Measurements from ENCODE around the gene HASPIN. TPM values are rescaled to one million over a fixed set of nuclear protein-coding genes. Genes with fewer than 3 reads are reported as not detected.

The HASPIN gene
- total RNA-seq (ENCODE audit: low replicate concordance): 5.2 and 13.1 TPM in 2 replicates
- long read RNA-seq, partial matches to known transcripts: 0 of 2 reads
- long read RNA-seq, other reads (novel, unspliced or antisense): 0 of 2 reads

DNA sequence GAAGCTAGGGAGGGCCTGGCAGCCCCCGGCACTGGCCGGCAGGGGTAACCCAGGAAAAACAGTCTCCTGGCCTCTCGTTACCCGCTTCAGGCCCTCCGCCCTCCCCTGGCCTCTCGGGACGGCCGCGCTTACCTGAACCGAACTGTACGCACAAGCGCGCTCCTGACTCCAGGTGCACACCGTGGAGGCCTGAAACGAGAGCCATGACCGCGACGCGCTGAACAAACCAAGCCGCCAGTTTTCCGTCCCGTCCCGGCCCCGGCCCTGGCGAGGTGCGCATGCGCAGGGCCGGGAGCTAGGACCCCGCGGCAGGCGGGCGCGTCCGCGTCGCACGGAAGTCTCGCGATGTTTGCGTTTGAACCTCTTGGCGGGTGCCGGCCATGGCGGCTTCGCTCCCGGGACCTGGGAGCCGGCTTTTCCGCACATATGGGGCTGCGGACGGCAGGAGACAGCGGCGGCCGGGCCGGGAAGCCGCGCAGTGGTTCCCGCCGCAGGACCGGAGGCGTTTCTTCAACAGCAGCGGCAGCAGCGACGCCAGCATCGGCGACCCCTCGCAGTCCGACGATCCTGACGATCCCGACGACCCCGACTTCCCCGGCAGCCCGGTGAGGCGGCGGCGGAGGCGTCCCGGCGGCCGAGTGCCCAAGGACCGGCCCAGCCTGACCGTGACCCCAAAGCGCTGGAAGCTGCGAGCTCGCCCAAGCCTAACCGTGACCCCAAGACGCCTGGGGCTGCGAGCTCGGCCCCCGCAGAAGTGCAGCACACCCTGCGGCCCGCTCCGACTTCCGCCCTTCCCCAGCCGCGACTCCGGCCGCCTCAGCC, at the start of gene HASPIN:
TSS of gene HASPIN (plus strand) at position 348 of the 822 bp plus-strand sequence. CDS start at position 381, 33 bp downstream.
- DNase-seq (ENCODE audit: extremely low spot score, unreplicated experiment): peak; percentile 95
- H3K36me3 Mint-ChIP-seq: peaks cover 3% of the 10 kb centered on the region
- peaks cover 23% of the 10 kb centered on the region for H3K4me1 Mint-ChIP-seq (ENCODE audit: unreplicated experiment)

DNA sequence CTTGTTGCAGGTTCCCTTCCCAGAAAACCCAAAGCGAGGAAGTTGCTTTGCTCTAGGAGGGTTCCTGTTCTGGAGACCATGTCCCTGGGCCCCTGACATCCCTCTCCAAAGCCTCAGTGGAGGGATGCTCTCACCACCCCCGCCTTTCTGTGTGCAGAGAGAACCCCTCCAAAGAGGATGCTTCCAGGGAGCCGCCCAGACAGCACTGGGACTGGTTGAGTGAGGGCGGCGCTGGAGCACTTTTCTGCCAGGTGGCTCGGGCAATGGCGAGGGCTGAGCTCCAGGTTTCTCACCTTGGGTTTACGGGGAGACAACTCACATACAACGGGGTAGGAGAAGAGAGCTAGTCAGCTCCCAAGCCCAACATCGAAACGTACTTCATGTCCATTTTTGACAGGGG, 47.8 kb upstream of the HASPIN start:
- no peaks in the 10 kb centered on the region for H3K9me3 Mint-ChIP-seq
- no peaks in the 10 kb centered on the region for H3K36me3 Mint-ChIP-seq
- DNase-seq (ENCODE audit: extremely low spot score, unreplicated experiment): no peak
- TF ChIP-seq, protein P1, sequence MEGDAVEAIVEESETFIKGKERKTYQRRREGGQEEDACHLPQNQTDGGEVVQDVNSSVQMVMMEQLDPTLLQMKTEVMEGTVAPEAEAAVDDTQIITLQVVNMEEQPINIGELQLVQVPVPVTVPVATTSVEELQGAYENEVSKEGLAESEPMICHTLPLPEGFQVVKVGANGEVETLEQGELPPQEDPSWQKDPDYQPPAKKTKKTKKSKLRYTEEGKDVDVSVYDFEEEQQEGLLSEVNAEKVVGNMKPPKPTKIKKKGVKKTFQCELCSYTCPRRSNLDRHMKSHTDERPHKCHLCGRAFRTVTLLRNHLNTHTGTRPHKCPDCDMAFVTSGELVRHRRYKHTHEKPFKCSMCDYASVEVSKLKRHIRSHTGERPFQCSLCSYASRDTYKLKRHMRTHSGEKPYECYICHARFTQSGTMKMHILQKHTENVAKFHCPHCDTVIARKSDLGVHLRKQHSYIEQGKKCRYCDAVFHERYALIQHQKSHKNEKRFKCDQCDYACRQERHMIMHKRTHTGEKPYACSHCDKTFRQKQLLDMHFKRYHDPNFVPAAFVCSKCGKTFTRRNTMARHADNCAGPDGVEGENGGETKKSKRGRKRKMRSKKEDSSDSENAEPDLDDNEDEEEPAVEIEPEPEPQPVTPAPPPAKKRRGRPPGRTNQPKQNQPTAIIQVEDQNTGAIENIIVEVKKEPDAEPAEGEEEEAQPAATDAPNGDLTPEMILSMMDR (conservative IDR thresholded peaks at IDR 0.05): no peak
- H3K4me3 Mint-ChIP-seq: no peak overlapping the region
- H3K27ac Mint-ChIP-seq: no peak overlapping the region
- H3K4me1 Mint-ChIP-seq (ENCODE audit: unreplicated experiment): peaks cover 4% of the 10 kb centered on the region
- H3K27me3 Mint-ChIP-seq: peaks cover 12% of the 10 kb centered on the region

More for the DNA sequence above, at the start of gene HASPIN:
- peak within 1 kb of the TSS; percentile 96 for H3K27ac Mint-ChIP-seq
- peak within 1 kb of the TSS; percentile 99 for H3K4me3 Mint-ChIP-seq
- TF ChIP-seq, protein P1 (conservative IDR thresholded peaks at IDR 0.05): peak; percentile 74
- H3K27me3 Mint-ChIP-seq: no peaks in the 10 kb centered on the region
- H3K9me3 Mint-ChIP-seq: no peaks in the 10 kb centered on the region

DNA sequence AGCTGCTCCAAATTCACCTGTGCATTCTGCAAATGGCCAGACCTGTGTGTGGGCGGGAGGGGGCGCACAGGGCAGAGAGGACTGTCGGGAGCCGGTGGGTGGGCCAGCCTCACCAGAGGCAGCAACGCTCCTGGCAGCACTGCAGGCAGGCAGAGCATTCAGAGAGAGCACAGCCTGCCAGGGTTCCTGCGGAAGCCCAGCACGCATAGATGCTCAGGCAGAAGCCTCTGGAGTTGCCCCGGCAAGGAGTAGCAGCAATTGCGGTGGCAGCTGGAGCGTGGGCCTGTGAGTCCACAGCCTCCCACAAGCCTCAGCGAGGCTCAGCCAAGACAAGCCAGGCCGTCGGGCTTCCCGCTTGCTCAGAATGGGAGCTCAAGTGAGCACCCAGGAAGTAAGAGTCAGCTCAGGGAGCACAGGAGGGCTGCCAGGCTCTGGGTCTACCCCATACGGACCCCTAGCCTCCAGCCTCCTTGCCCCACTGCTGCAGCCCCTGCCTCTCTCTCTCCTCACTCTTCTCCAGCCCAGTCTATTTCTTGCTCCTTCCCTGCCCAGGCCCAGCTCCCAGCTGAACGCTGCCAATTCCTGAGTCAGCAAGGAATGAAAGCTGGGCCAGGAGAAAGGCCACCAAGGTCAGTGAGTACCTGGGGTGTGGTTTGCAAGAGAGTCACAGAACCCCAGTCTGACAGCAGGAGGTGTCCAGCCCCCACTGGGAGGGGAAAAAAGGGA, 45.4 kb upstream of the HASPIN start:
- H3K36me3 Mint-ChIP-seq: no peaks in the 10 kb centered on the region
- no peaks in the 10 kb centered on the region for H3K9me3 Mint-ChIP-seq
- no peak overlapping the region for H3K4me3 Mint-ChIP-seq
- H3K27ac Mint-ChIP-seq: no peak overlapping the region
- H3K27me3 Mint-ChIP-seq: peaks cover 21% of the 10 kb centered on the region
- H3K4me1 Mint-ChIP-seq (ENCODE audit: unreplicated experiment): no peaks in the 10 kb centered on the region
- TF ChIP-seq, protein P1 (conservative IDR thresholded peaks at IDR 0.05): no peak
- no peak for DNase-seq (ENCODE audit: extremely low spot score, unreplicated experiment)

DNA sequence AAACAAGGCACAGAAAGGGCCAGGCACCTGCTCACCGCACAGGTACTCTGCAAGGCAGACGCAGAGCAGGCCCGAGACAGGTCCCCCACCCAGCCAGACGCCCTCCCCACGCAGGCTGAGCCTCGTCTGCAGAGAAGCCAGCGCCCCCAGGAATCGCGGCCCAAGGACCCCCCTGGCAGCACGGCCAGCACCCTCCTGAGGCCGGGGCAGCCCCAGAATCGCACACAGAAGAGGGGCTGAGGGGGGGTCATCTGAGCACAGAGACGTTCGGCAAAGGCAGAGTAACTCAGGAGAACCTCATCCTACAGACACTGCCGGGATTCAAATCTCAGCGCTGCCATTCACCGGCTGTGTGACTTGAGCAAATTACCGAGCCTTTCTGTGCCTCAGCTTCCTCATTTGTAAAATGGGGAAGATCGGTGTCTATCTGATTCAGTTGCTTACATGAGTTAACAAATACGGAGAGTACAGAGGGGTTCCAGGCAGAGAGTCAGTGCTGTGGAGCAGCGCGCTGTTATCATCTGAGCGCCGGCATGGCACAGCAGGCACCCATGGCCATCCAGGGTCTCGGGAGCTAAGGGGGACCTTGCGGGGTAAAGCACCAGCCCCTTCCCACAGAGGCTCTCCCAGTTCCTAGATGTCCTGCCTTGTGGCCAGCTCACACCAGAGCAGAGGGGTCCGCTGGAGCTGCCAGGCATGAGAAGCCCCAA, 44.7 kb upstream of the HASPIN start:
- DNase-seq (ENCODE audit: extremely low spot score, unreplicated experiment): no peak
- H3K4me1 Mint-ChIP-seq (ENCODE audit: unreplicated experiment): no peaks in the 10 kb centered on the region
- TF ChIP-seq, protein P1 (conservative IDR thresholded peaks at IDR 0.05): no peak

DNA sequence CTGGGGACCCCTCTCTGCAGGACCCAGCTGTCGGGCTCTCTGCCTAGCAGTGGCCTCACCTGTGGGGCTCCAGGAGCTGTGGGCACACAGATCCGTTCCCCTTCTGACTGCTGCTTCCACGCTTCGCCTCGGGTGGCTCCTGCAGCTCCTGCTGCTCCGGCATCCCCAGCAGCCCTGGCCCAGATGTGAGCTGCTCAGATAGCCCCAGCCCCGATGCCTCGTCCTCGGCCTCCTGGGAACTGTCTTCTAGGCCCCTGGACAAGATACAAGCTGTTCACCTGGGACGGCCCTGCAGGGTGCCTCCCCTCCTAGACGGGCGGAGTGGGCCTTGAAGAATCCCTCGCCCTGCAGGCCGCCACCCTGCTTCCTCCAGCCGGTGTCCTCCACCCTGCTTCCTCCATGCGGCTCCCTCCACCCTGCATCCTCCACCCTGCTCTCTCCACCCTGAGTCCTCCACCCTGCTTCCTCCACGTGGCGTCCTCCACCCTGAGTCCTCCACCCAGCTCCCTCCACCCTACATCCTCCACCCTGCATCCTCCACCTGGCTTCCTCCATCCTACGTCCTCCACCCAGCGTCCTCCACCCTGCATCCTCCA, 44.1 kb upstream of the HASPIN start:
- DNase-seq (ENCODE audit: extremely low spot score, unreplicated experiment): no peak
- no peaks in the 10 kb centered on the region for H3K36me3 Mint-ChIP-seq
- no peak overlapping the region for H3K4me3 Mint-ChIP-seq
- no peak overlapping the region for H3K27ac Mint-ChIP-seq
- TF ChIP-seq, protein P1 (conservative IDR thresholded peaks at IDR 0.05): no peak
- H3K9me3 Mint-ChIP-seq: no peaks in the 10 kb centered on the region
- H3K4me1 Mint-ChIP-seq (ENCODE audit: unreplicated experiment): no peaks in the 10 kb centered on the region
- peaks cover 21% of the 10 kb centered on the region for H3K27me3 Mint-ChIP-seq

More for the DNA sequence above, 44.7 kb upstream of the HASPIN start:
- Mint-ChIP-seq H3K9me3 (no peaks in the 10 kb centered on the region), H3K27me3 (peaks cover 21% of the 10 kb centered on the region), H3K4me3 (no peak overlapping the region), H3K36me3 (no peaks in the 10 kb centered on the region), H3K27ac (no peak overlapping the region)

Data from type B pancreatic cell (in vitro differentiated cells).